Esophagus squamous epithelium (tissue), 5 donors: ENCODE measurements around the gene KIF22. TPM values are rescaled to one million over a fixed set of nuclear protein-coding genes. Genes with fewer than 3 reads are reported as not detected.

Experiments used
- DNase-seq: peaks from one replicate; lab custom pipeline; 2025; lab: John Stamatoyannopoulos, UW
- H3K27ac ChIP-seq, 4 donors: fragments of 200-600 bp; sonication (generic); one replicate each; pipeline ENCODE4 v1.5.1; 2016 to 2019; ENCODE audit warnings: mild to moderate bottlenecking in 1 of 4
- H3K27me3 ChIP-seq, 4 donors: fragments of 200-600 bp; sonication (generic); 1 replicate in 3 of 4; 2 replicates in 1 of 4; pipeline versions ENCODE4 v1.5.1 to v1.6.0; 2017 to 2021; ENCODE audit warnings: antibody characterized with exemption in 1 of 4
- H3K36me3 ChIP-seq, 3 donors: fragments of 200-600 bp; sonication (generic); one replicate each; pipeline ENCODE4 v1.5.1; 2016 to 2019
- H3K4me1 ChIP-seq, 3 donors: fragments of 200-600 bp; sonication (generic); one replicate each; pipeline ENCODE4 v1.5.1; 2017 to 2019
- H3K4me3 ChIP-seq, 4 donors: fragments of 200-600 bp; sonication (generic); 1 replicate in 3 of 4; 2 replicates in 1 of 4; pipeline ENCODE4 v1.5.1; 2016 to 2019; ENCODE audit warnings: mild to moderate bottlenecking in 2 of 4, moderate library complexity in 1 of 4
- H3K9me3 ChIP-seq, 3 donors: fragments of 200-600 bp; sonication (generic); one replicate each; pipeline ENCODE4 v1.5.1; 2016 to 2019
- POLR2A ChIP-seq, 4 donors: fragments of 450-650 bp; IDR thresholded peaks; one replicate each; pipeline ENCODE4 v1.6.1; 2017; ENCODE audit warnings: antibody characterized with exemption in 4 of 4, mild to moderate bottlenecking in 4 of 4, moderate library complexity in 3 of 4
- WGBS, 2 donors: methylation state at CpG; one replicate each; pipeline ENCODE4 v1.1.5; 2018; 5-methylcytosine and 5-hydroxymethylcytosine counted together
- intact Hi-C: fragments of 100-400 bp; cut with DNase I; formaldehyde crosslinking; loops from one replicate; pipeline ENCODE4 v1.15.0; 2022
- total RNA-seq, 4 donors: library from RNA; depleted of rRNA; stranded (reverse); fragments of >200 nt; gene quantifications; one replicate each; pipeline ENCODE4 v1.1.0, GENCODE V29; 2016
- TF ChIP-seq, protein P1 (sequence below), 6 experiments: fragments of 450-650 bp in 4 of 6; fragments of 200-600 bp in 2 of 6; sonication (generic) in 2 of 6; IDR thresholded peaks; one replicate each; pipeline ENCODE4 v1.5.1; 2016 to 2019; ENCODE audit warnings: antibody characterized with exemption in 6 of 6, mild to moderate bottlenecking in 4 of 6, moderate library complexity in 4 of 6
- donor health status: DM: yes; HTN: yes; CAD: no.

KIF22 gene
- total RNA-seq, 4 donors from 2014 or later, result 31.0 to 46.3 (median 37.6) TPM

DNA sequence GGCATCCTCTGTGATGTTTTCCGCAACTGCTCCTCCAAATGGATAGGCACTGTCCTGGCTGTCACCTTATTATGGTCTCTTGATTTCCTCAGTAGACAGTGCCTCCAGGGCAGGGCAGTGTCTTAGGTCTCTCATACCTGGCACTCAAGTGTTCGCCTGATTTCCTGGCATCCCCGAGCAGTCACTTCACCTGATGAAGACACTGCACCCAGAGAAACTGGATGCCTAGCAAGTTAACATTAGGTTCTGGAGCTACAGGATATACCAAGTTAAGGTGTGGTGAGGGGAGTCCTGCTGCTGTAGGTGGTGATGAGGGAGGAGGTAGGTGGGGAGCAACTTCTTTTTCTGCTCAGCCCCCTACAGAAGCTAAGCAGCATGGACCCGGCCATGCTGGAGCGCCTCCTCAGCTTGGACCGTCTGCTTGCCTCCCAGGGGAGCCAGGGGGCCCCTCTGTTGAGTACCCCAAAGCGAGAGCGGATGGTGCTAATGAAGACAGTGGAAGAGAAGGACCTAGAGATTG, 11.9 kb downstream of the KIF22 start:
- TF ChIP-seq, protein P1, sequence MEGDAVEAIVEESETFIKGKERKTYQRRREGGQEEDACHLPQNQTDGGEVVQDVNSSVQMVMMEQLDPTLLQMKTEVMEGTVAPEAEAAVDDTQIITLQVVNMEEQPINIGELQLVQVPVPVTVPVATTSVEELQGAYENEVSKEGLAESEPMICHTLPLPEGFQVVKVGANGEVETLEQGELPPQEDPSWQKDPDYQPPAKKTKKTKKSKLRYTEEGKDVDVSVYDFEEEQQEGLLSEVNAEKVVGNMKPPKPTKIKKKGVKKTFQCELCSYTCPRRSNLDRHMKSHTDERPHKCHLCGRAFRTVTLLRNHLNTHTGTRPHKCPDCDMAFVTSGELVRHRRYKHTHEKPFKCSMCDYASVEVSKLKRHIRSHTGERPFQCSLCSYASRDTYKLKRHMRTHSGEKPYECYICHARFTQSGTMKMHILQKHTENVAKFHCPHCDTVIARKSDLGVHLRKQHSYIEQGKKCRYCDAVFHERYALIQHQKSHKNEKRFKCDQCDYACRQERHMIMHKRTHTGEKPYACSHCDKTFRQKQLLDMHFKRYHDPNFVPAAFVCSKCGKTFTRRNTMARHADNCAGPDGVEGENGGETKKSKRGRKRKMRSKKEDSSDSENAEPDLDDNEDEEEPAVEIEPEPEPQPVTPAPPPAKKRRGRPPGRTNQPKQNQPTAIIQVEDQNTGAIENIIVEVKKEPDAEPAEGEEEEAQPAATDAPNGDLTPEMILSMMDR (IDR thresholded peaks at IDR 0.05), result no peak
- TF ChIP-seq POLR2A (IDR thresholded peaks at IDR 0.05), result no peak
- Histone ChIP-seq H3K27ac (no peak overlapping the region), H3K36me3 (peaks cover 3 to 61% (median 26%) of the 10 kb centered on the region in 3 donors), H3K9me3 (no peaks in the 10 kb centered on the region), H3K4me3 (no peak overlapping the region), H3K27me3 (no peaks in the 10 kb centered on the region), H3K4me1 (peaks cover 5 to 23% (median 12%) of the 10 kb centered on the region in 3 donors)
- 83 to 93% methylated on average over 5 to 6 of the region's 8 CpGs for WGBS, 2 donors
- intact Hi-C loops, result no loop called here
- no peak for DNase-seq

DNA sequence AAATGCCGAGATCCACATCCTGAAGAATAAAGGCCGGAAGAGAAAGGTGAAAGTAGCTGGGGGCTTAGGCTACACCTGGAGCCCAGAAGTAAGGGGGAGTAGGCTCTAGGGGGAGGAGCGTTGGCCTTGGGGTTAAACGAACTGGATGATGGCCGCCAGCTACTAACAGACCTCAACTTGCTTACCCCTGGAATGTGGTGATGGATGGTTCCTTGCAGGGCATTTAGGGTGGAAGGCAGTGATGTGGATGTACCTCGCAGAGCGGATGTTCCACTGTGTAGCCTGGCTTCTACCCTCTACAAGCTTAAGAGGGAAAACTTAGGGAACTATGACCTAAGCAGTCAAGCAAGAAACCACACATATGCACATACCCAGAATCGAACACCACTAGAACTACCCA, 13.5 kb downstream of the KIF22 start:
- DNase-seq, result no peak
- TF ChIP-seq POLR2A (IDR thresholded peaks at IDR 0.05), result no peak
- TF ChIP-seq, protein P1 (IDR thresholded peaks at IDR 0.05), result no peak
- H3K27me3 ChIP-seq, result no peaks in the 10 kb centered on the region
- peak overlapping the region in 1 of 4 donors; percentile 85 for H3K4me3 ChIP-seq
- H3K36me3 ChIP-seq, result peaks cover 2 to 55% (median 16%) of the 10 kb centered on the region in 3 donors
- peak overlapping the region; percentile 90 to 100 (median 98) for H3K27ac ChIP-seq
- intact Hi-C loops, result no loop called here
- WGBS, 2 donors, result 70 to 73% methylated on average over 6 to 8 of the region's 8 CpGs
- peaks cover 20 to 39% (median 25%) of the 10 kb centered on the region in 3 donors for H3K4me1 ChIP-seq
- no peaks in the 10 kb centered on the region for H3K9me3 ChIP-seq

DNA sequence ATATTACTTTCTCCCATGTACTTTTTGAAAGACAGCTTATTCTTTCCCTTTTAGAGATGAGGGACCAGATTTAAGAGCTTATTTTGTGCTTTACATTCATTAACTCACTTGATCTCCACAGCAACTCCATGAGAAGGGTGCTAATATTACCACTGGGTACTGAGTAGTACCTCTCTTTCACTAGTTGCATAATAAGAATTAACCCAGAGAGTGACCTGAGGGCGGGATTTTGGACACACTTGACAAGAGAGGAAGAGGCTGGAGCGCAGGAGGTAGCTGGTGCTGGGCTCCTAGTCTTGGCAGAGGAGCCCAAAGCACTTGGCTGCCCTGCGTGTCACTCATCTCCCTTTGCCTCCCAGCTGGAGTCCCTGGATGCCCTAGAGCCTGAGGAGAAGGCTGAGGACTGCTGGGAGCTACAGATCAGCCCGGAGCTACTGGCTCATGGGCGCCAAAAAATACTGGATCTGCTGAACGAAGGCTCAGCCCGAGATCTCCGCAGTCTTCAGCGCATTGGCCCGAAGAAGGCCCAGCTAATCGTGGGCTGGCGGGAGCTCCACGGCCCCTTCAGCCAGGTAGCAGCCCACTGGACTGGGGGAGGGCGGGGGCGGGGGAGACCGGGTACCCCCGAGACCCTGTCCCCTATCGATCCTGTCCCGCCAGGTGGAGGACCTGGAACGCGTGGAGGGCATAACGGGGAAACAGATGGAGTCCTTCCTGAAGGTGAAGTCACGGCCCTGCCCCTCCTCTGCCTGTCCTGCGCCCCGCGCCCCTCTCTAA, 14.1 kb downstream of the KIF22 start:
- intact Hi-C loops, result no loop called here
- Histone ChIP-seq H3K36me3 (peaks cover 7 to 55% (median 16%) of the 10 kb centered on the region in 3 donors), H3K4me1 (peaks cover 26 to 45% (median 31%) of the 10 kb centered on the region in 3 donors), H3K27me3 (no peaks in the 10 kb centered on the region), H3K9me3 (no peaks in the 10 kb centered on the region), H3K27ac (peak overlapping the region; percentile 90 to 100 (median 98)), H3K4me3 (peak overlapping the region; percentile 72 to 95 (median 78))
- TF ChIP-seq, protein P1 (IDR thresholded peaks at IDR 0.05), result no peak
- TF ChIP-seq POLR2A (IDR thresholded peaks at IDR 0.05), result no peak
- no peak for DNase-seq
- 1 to 5% methylated on average over 7 to 14 of the region's 26 CpGs for WGBS, 2 donors

DNA sequence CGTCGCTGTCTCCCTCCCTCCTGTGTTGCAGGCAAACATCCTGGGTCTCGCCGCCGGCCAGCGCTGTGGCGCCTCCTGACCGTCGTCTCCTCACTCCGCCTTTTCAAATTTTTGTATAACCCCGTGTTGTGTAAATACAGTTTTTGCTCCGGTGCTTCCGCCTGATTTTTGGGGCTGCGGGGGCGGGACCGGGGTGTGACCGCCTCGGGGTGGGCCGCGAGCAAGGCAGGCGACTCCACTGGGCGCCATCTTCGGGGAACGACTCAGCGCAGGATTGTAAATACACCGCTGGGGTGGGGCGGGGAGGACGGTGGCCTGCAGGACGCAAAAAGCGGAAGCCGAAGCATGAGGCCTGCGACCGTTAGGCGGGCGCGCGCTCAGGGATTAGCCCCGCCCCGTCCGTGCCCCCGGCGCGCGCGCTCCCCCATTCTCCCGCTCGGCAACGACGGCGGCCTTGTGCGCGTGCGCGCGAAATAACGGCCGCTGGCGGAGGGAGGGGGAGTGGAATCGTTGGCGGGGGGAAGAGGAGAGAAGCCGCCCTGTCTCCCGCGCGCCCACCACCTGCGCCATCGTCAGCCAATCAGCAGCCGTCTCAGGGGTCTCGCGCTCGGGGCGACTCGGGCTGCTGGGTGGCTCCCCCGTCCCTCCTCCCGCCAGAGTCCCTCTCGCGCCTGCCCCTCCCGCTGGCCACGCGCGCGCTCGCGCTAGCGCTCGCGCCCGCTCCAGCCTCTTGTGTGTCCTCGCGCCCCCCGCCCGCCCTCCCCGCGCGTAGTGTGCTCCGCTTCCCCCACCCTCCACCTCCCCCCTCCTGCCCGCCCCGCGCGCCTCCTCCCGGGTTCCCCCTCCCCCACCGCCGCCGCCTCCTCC, 14.9 kb downstream of the KIF22 start:
- no peaks in the 10 kb centered on the region for H3K9me3 ChIP-seq
- H3K4me3 ChIP-seq, result peak overlapping the region; percentile 72 to 95 (median 78)
- whole genome bisulfite sequencing, 2 donors, result 0 to 1% methylated on average over 5 to 33 of the region's 103 CpGs
- H3K36me3 ChIP-seq, result peaks cover 11 to 55% (median 14%) of the 10 kb centered on the region in 3 donors
- intact Hi-C loops, result no loop called here
- TF ChIP-seq, protein P1 (IDR thresholded peaks at IDR 0.05), result peak in 3 of 6 experiments; percentile 15 to 42 (median 30)
- peak in 3 of 4 donors; percentile 56 to 95 (median 88) for TF ChIP-seq POLR2A (IDR thresholded peaks at IDR 0.05)
- H3K4me1 ChIP-seq, result peaks cover 35 to 53% (median 39%) of the 10 kb centered on the region in 3 donors
- peak; percentile 87 for DNase-seq
- no peaks in the 10 kb centered on the region for H3K27me3 ChIP-seq
- peak overlapping the region; percentile 90 to 100 (median 98) for H3K27ac ChIP-seq
